Fibroblast of skin of right biceps (primary cell): ENCODE data around the gene ARHGEF26.

ENCODE experiments used
- DNase-seq: peaks from one replicate; pipeline ENCODE4 v3.0.0-alpha.2; 2013

The ARHGEF26 gene

GRCh38 chr3:154214306-154214705 lies 93.1 kb downstream of the ARHGEF26 start:
- peak; percentile 66 for DNase-seq

- DNase-seq, result no peak
Measured at GRCh38 chr3:154217671-154218070, 96.5 kb downstream of the ARHGEF26 start.

GRCh38 chr3:154218728-154219127 lies 97.5 kb downstream of the ARHGEF26 start:
- no peak for DNase-seq

GRCh38 chr3:154220462-154220861 lies 99.3 kb downstream of the ARHGEF26 start:
- DNase-seq, result no peak

GRCh38 chr3:154223519-154223918 lies 102.3 kb downstream of the ARHGEF26 start:
- peak; percentile 34 for DNase-seq

- no peak for DNase-seq
Measured at GRCh38 chr3:154224366-154224765, 103.2 kb downstream of the ARHGEF26 start.

GRCh38 chr3:154224866-154225265 lies 103.7 kb downstream of the ARHGEF26 start:
- DNase-seq, result no peak

- DNase-seq, result no peak
Measured at GRCh38 chr3:154225536-154225935, 104.3 kb downstream of the ARHGEF26 start.

- no peak for DNase-seq
Measured at GRCh38 chr3:154227531-154227930, 106.3 kb downstream of the ARHGEF26 start.

GRCh38 chr3:154228561-154229216 lies 107.5 kb downstream of the ARHGEF26 start:
- no peak for DNase-seq

- peak; percentile 19 for DNase-seq
Measured at GRCh38 chr3:154229217-154229590, 108.0 kb downstream of the ARHGEF26 start.

GRCh38 chr3:154235330-154235729 lies 114.1 kb downstream of the ARHGEF26 start:
- peak; percentile 62 for DNase-seq

- no peak for DNase-seq
Measured at GRCh38 chr3:154236331-154236730, 115.1 kb downstream of the ARHGEF26 start.

- DNase-seq, result no peak
Measured at GRCh38 chr3:154240235-154240634, 119.0 kb downstream of the ARHGEF26 start.

GRCh38 chr3:154241496-154241895 lies 120.3 kb downstream of the ARHGEF26 start:
- DNase-seq, result no peak

GRCh38 chr3:154242766-154243165 lies 121.6 kb downstream of the ARHGEF26 start:
- DNase-seq, result no peak

- DNase-seq, result peak; percentile 51
Measured at GRCh38 chr3:154243353-154243752, 122.2 kb downstream of the ARHGEF26 start.

- peak; percentile 59 for DNase-seq
Measured at GRCh38 chr3:154244644-154245043, 123.5 kb downstream of the ARHGEF26 start.

- DNase-seq, result no peak
Measured at GRCh38 chr3:154247806-154248415, 126.7 kb downstream of the ARHGEF26 start.

- DNase-seq, result no peak
Measured at GRCh38 chr3:154250291-154250690, 129.1 kb downstream of the ARHGEF26 start.

- DNase-seq, result no peak
Measured at GRCh38 chr3:154251610-154252009, 130.4 kb downstream of the ARHGEF26 start.

GRCh38 chr3:154252759-154253638 lies 131.8 kb downstream of the ARHGEF26 start:
- DNase-seq, result peak; percentile 83

GRCh38 chr3:154254527-154254926 lies 133.3 kb downstream of the ARHGEF26 start:
- DNase-seq, result no peak

- no peak for DNase-seq
Measured at GRCh38 chr3:154273381-154273780, 152.2 kb downstream of the ARHGEF26 start.
